Transverse colon (tissue), 4 donors: ENCODE results near the gene YBX2. TPM values are rescaled to one million over a fixed set of nuclear protein-coding genes. Genes with fewer than 3 reads are reported as not detected.
A peak's percentile ranks its signal among the peaks of the same experiment; 100 is the strongest.

Experiments used
- DNase-seq: peaks from one replicate; pipeline ENCODE4 v3.0.0-alpha.2; 2019
- H3K27ac ChIP-seq, 4 donors: fragments of 200-600 bp; sonication (generic); 2 replicates each; pipeline ENCODE4 v1.5.1; 2016 to 2018; ENCODE audit warnings: inconsistent platforms in 4 of 4
- H3K27me3 ChIP-seq: fragments of 200-600 bp; sonication (generic); 2 replicates; pipeline ENCODE4 v1.5.1; 2017; ENCODE audit warnings: inconsistent platforms
- H3K36me3 ChIP-seq, 4 donors: fragments of 200-600 bp; sonication (generic); 2 replicates each; pipeline ENCODE4 v1.5.1; 2017 to 2019; ENCODE audit warnings: inconsistent platforms in 4 of 4
- H3K4me1 ChIP-seq, 4 donors: fragments of 200-600 bp; sonication (generic); 2 replicates each; pipeline ENCODE4 v1.5.1; 2017 to 2020; ENCODE audit warnings: inconsistent platforms in 4 of 4
- H3K4me3 ChIP-seq, 4 donors: fragments of 200-600 bp; sonication (generic); 1 replicate in 1 of 4; 2 replicates in 3 of 4; pipeline versions ENCODE4 v1.5.1 to v1.6.1; 2017 to 2019; ENCODE audit warnings: inconsistent platforms in 4 of 4
- H3K9me3 ChIP-seq, 2 donors: fragments of 200-600 bp; sonication (generic); 2 replicates each; pipeline ENCODE4 v1.5.1; 2017 to 2019; ENCODE audit warnings: inconsistent platforms in 2 of 2
- CTCF ChIP-seq, 5 experiments: fragments of 200-600 bp in 3 of 5; fragments of 450-650 bp in 2 of 5; sonication (generic) in 3 of 5; IDR thresholded peaks; 1 replicate in 2 of 5; 2 replicates in 3 of 5; pipeline ENCODE4 v1.5.1; 2016 to 2017; ENCODE audit warnings: antibody characterized with exemption in 5 of 5, inconsistent platforms in 3 of 5, mild to moderate bottlenecking in 2 of 5, moderate library complexity in 1 of 5
- EP300 ChIP-seq: sonication (generic); formaldehyde crosslinking; IDR thresholded peaks from one replicate; pipeline ENCODE4 v1.6.1; 2017; ENCODE audit warnings: antibody characterized with exemption, low read depth
- POLR2A ChIP-seq: fragments of 450-650 bp; IDR thresholded peaks from one replicate; pipeline ENCODE4 v1.6.1; 2016; ENCODE audit warnings: antibody characterized with exemption, mild to moderate bottlenecking, moderate library complexity
- POLR2AphosphoS5 ChIP-seq, 3 donors: sonication (generic); formaldehyde crosslinking; IDR thresholded peaks; one replicate each; pipeline ENCODE4 v1.6.1; 2016; ENCODE audit warnings: antibody characterized with exemption in 3 of 3
- WGBS, 2 donors: methylation state at CpG; one replicate each; pipeline ENCODE4 v1.1.5; 2018; ENCODE audit warnings: low coverage in 1 of 2; 5-methylcytosine and 5-hydroxymethylcytosine counted together
- in situ Hi-C, 4 donors: fragments of 200-750 bp; cut with MboI; loops; one replicate each; pipeline versions ENCODE4 v1.15.0 to v1.15.1; 2017; ENCODE audit warnings: low sequenced_read_pairs in 3 of 4, low pct_ligation_motif_present in 1 of 4, low pct_unique_long_range_greater_than_20kb in 1 of 4
- intact Hi-C: fragments of 100-400 bp; cut with DNase I; formaldehyde crosslinking; loops from one replicate; pipeline ENCODE4 v1.15.1; 2023; ENCODE audit warnings: low total_unique reads
- total RNA-seq, 4 donors: library from RNA; depleted of rRNA; stranded (reverse); fragments of >200 nt; gene quantifications; one replicate each; pipeline ENCODE4 v1.1.0, GENCODE V29; 2016

Gene YBX2
- total RNA-seq, 4 donors from 2014 or later: 23.1 to 151 (median 43.4) TPM

GRCh38 chr17:7307686-7308624 lies 13.5 kb upstream of the YBX2 start:
- Histone ChIP-seq H3K4me1 (peaks cover 11 to 33% (median 24%) of the 10 kb centered on the region in 4 donors), H3K27ac (peak overlapping the region; percentile 99 to 100 (median 100)), H3K36me3 (peaks cover 0 to 32% (median 15%) of the 10 kb centered on the region in 4 donors), H3K9me3 (no peaks in the 10 kb centered on the region), H3K27me3 (no peaks in the 10 kb centered on the region), H3K4me3 (peak overlapping the region; percentile 85 to 99 (median 96))
- 1% methylated on average over 50 of the region's 104 CpGs; no CpG with 5 or more reads in 1 of the 2 donors for WGBS, 2 donors
- peak in 1 of 5 experiments; percentile 28 for TF ChIP-seq CTCF (IDR thresholded peaks at IDR 0.05)
- TF ChIP-seq POLR2A: no peak
- intact Hi-C loops (no loop called here), in situ Hi-C loops (no loop called here)
- peak; percentile 60 for DNase-seq

- H3K4me3 ChIP-seq: peak within 1 kb of the TSS; percentile 85 to 99 (median 96)
- TF ChIP-seq CTCF (IDR thresholded peaks at IDR 0.05): no peak
- no peak for TF ChIP-seq EP300
- TF ChIP-seq POLR2AphosphoS5 (IDR thresholded peaks at IDR 0.05): peak; percentile 93 to 97 (median 94)
- peak; percentile 89 for TF ChIP-seq POLR2A
- H3K27ac ChIP-seq: peak within 1 kb of the TSS; percentile 99 to 100 (median 100)
- H3K36me3 ChIP-seq: peaks cover 0 to 23% (median 12%) of the 10 kb centered on the region in 4 donors
- H3K27me3 ChIP-seq: no peaks in the 10 kb centered on the region
- H3K9me3 ChIP-seq: no peaks in the 10 kb centered on the region
- H3K4me1 ChIP-seq: peaks cover 11 to 30% (median 24%) of the 10 kb centered on the region in 4 donors
- WGBS, 2 donors: 1% methylated on average over 64 of the region's 64 CpGs; no CpG with 5 or more reads in 1 of the 2 donors
- in situ Hi-C loops: no loop called here
- intact Hi-C loops: no loop called here
- peak; percentile 100 for DNase-seq
These were observed 12.7 kb upstream of the YBX2 start, which contains the start of gene EIF5A for GRCh38 chr17:7306911-7307685. EIF5A (plus strand) TSS chr17:7307628; CDS start chr17:7309636, 2,008 bp downstream.

GRCh38 chr17:7304179-7304578 lies 9.7 kb upstream of the YBX2 start:
- 92 to 100% methylated on average over 5 to 7 of the region's 7 CpGs for WGBS, 2 donors
- TF ChIP-seq CTCF (IDR thresholded peaks at IDR 0.05) (no peak), POLR2AphosphoS5 (IDR thresholded peaks at IDR 0.05) (no peak), EP300 (no peak), POLR2A (no peak)
- intact Hi-C loops: no loop called here
- Histone ChIP-seq H3K4me3 (no peak overlapping the region), H3K27me3 (no peaks in the 10 kb centered on the region), H3K4me1 (peaks cover 2 to 10% (median 7%) of the 10 kb centered on the region in 4 donors), H3K9me3 (no peaks in the 10 kb centered on the region), H3K27ac (no peak overlapping the region), H3K36me3 (no peaks in the 10 kb centered on the region)
- in situ Hi-C loops: no loop called here
- DNase-seq: no peak
